IPS-18a (cell line): Measurements from ENCODE around the gene DTNB.
"Not testable (repeated sequence)": the region's sequence is repeated elsewhere in the genome, so short reads cannot be mapped to it uniquely, and the experiment has no call there.

Source experiments
- H3K27ac ChIP-seq: one replicate; pipeline ENCODE4 v1.5.1; 2013; ENCODE audit warnings: low read length
- H3K27me3 ChIP-seq: one replicate; pipeline ENCODE4 v1.6.1; 2013; ENCODE audit warnings: mild to moderate bottlenecking, low read length; ENCODE audit not compliant: control insufficient read depth, insufficient read depth
- H3K36me3 ChIP-seq: one replicate; pipeline ENCODE4 v1.6.1; 2013; ENCODE audit warnings: low read depth, low read length; ENCODE audit not compliant: control insufficient read depth
- H3K4me1 ChIP-seq: one replicate; pipeline ENCODE4 v1.6.1; 2013; ENCODE audit warnings: low read depth, low read length; ENCODE audit not compliant: control insufficient read depth
- H3K4me3 ChIP-seq: one replicate; pipeline ENCODE4 v1.5.1; 2013; ENCODE audit warnings: low read length
- H3K9ac ChIP-seq: one replicate; pipeline ENCODE4 v1.6.1; 2013; ENCODE audit warnings: mild to moderate bottlenecking, low read length, moderate library complexity
- H3K9me3 ChIP-seq: one replicate; pipeline ENCODE4 v1.6.1; 2013; ENCODE audit warnings: low read depth, low read length; ENCODE audit not compliant: control insufficient read depth

Gene DTNB

DNA sequence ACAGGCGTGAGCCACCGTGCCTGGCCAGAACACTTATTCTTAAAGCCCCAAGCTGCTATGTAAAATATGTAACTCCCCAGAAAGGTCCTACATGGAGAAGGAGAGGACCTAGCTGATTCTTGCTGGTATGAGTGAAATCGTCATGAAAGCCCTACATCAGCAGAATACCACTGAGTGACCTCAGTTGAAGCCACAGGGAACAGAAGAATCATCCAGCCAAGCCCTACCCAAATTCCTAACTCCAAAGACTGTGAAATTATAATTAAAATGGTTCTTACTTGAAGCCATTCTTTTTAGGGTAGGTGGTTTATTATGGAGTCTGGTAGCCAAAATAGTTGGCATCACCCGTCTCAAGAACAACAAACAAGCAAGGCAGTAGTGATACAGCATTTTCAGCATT lies 4.5 kb upstream of the DTNB start:
- Histone ChIP-seq H3K4me1 (no peaks in the 10 kb centered on the region), H3K4me3 (no peak overlapping the region), H3K36me3 (no peaks in the 10 kb centered on the region), H3K27ac (no peak overlapping the region), H3K9me3 (no peaks in the 10 kb centered on the region), H3K9ac (no peak overlapping the region), H3K27me3 (peaks cover 25% of the 10 kb centered on the region)

DNA sequence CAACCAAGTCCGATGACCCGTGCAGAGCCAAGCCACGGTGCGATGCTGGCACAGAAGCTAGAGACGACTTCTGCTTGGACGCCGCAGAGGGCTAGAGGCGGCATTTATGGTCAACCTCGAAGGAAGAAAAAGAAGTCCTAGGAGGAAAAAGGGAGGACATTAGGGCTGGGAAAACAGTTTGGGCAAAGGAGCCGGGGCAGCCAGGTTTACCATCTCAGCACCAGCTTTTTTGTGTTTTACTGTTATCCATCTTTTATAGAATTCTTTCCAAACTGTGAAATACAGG lies 643 bp upstream of the DTNB start:
- H3K4me1 ChIP-seq = peaks cover 25% of the 10 kb centered on the region
- H3K9me3 ChIP-seq = no peaks in the 10 kb centered on the region
- H3K36me3 ChIP-seq = no peaks in the 10 kb centered on the region
- H3K9ac ChIP-seq = peak overlapping the region; percentile 56
- no peak overlapping the region for H3K27ac ChIP-seq
- peaks cover 37% of the 10 kb centered on the region for H3K27me3 ChIP-seq
- H3K4me3 ChIP-seq = peak overlapping the region; percentile 71

DNA sequence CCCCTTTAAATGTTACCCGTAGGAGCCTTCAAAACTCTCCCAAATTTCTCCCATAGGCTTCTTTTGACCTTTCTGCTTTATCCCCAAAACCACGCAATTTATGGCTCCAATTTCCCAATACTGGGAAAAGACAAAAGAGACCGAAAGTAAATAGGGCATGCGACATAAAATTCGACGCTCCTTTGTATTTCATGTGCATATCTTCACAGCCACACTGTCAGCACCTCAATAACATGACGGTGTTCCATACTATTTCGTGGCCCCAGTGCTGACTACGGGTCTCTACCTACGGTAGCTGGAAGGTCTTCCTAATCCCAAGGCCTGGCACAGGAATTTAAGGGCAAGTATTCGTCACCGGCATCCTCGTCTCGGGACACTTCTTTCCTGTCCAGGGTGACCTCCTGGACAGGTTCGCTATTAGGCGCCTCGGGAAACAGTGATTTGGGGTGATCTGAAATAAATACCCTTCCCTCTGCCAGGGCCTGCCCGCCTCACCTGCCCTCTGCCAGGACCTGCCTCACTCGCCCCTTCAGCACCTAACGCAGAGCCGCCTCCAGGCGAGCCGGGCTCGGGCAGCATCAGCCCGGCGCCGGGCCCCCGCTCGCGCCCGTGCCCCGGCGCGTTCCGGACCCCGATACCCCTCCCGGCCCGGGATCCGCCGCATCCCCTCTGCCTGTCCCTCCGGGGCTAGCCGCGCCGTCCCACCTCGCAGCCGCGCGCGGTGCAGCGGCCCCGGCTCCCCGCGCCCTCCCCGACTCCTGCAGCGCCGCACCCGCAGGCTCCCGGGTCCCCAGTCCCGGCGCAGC lies 680 bp downstream of the DTNB start:
- H3K27me3 ChIP-seq = peaks cover 37% of the 10 kb centered on the region
- H3K9me3 ChIP-seq = no peaks in the 10 kb centered on the region
- peak overlapping the region; percentile 93 for H3K4me3 ChIP-seq
- H3K9ac ChIP-seq = peak overlapping the region; percentile 50
- no peaks in the 10 kb centered on the region for H3K36me3 ChIP-seq
- H3K4me1 ChIP-seq = peaks cover 28% of the 10 kb centered on the region
- H3K27ac ChIP-seq = peak overlapping the region; percentile 18

DNA sequence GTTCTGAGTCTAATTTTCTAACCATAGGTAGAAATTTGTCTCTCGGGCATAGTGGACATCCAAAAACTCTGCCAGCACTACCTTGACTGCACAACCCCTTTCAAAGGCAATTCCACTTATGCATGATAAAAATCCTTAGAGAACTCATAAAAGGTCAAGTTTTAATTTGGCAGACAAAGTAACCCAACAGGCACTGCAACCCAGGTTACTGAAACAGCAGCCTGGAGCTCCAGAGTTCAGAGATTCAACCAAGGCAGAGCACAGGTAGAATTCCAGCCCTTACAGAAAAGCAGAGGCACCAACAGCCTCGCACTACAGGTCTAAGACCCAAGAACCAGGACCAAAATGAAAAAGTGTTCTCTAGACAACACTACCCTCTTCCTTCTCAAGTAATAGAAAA lies 1.8 kb downstream of the DTNB start:
- Histone ChIP-seq H3K36me3 (no peaks in the 10 kb centered on the region), H3K4me1 (peaks cover 28% of the 10 kb centered on the region), H3K9me3 (no peaks in the 10 kb centered on the region), H3K27ac (no peak overlapping the region), H3K4me3 (peak overlapping the region; percentile 93), H3K27me3 (peaks cover 37% of the 10 kb centered on the region), H3K9ac (no peak overlapping the region)

DNA sequence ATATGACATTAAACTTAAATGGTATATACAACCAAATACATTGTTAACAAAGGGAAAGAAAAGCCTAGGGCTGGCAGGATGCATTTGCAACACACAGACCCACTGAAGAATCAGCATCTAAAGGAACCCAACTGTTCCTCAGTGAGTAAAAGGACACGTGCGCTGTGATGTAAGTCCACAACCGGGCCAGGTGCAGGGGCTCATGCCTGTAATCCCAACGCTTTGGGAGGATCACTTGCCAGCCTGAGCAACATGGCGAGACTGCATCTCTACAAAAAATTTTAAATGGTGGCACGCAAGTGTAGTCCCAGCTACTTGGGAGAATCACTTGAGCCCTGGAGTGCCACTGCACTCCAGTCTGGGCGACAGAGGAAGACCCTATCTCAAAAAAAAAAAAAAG lies 3.9 kb downstream of the DTNB start:
- peaks cover 34% of the 10 kb centered on the region for H3K4me1 ChIP-seq
- no peak overlapping the region for H3K4me3 ChIP-seq
- H3K36me3 ChIP-seq = no peaks in the 10 kb centered on the region
- H3K9ac ChIP-seq = no peak overlapping the region
- H3K27me3 ChIP-seq = peaks cover 21% of the 10 kb centered on the region
- no peak overlapping the region for H3K27ac ChIP-seq
- H3K9me3 ChIP-seq = no peaks in the 10 kb centered on the region

DNA sequence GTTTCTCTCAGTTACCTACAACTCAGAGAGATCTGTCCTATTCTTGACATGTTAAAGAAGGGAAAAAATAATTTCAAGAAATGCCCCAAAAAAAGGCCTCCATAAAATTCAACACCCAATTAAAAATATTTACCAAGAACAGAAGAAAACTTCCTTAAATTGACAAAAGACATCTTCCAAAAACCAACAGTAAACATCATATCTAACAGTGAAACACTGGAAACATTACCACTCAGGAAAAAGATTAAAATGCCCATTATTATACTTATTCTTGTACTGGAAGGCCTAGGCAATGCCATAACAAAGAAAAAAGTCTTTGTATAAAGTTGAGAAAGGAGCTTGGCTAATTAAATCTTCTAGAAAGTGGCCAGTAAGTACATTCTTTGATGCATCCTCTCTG lies 7.2 kb downstream of the DTNB start:
- no peaks in the 10 kb centered on the region for H3K27me3 ChIP-seq
- peaks cover 29% of the 10 kb centered on the region for H3K4me1 ChIP-seq
- H3K4me3 ChIP-seq = no peak overlapping the region
- H3K9ac ChIP-seq = no peak overlapping the region
- H3K9me3 ChIP-seq = no peaks in the 10 kb centered on the region
- no peak overlapping the region for H3K27ac ChIP-seq
- no peaks in the 10 kb centered on the region for H3K36me3 ChIP-seq

DNA sequence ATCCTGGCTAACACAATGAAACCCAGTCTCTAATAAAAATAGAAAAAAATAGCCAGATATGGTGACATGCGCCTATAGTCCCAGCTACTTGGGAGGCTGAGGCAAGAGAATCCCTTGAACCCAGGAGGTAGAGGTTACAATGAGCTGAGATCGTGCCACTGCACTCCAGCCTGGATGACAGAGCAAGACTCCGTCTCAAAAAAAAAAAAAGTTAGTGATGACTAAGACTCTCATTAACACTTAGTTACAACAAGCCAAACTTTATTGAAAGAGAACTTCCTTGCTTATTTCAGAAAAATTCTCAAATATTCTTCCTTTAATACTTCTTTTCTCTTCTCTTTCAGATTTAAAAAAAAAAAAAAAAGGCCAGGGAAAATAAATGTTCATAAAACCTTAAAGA lies 7.9 kb downstream of the DTNB start:
- H3K9ac ChIP-seq, H3K27me3 ChIP-seq, H3K27ac ChIP-seq, H3K4me3 ChIP-seq, H3K36me3 ChIP-seq, H3K9me3 ChIP-seq: not testable (repeated sequence)
- peaks cover 27% of the 10 kb centered on the region for H3K4me1 ChIP-seq

DNA sequence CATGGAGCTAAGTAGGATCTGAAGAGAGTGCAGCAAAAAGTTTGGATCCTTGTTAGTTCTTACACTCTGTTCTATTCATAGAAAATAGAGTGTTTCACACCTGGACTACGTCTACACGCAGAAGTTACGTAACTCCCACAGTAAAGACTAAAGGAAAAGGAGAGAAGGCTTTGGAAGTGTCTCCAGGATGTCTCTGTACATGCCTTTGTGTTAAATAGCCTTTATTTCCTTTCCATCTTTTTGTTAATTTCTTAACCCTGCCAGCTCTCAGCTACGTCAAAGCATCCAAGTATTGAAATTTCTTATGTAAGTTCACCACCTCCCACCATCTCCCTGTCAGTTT lies 8.4 kb downstream of the DTNB start:
- Histone ChIP-seq H3K27me3 (no peaks in the 10 kb centered on the region), H3K4me1 (peaks cover 22% of the 10 kb centered on the region), H3K4me3 (no peak overlapping the region), H3K36me3 (no peaks in the 10 kb centered on the region), H3K9ac (no peak overlapping the region), H3K27ac (peak overlapping the region; percentile 6), H3K9me3 (no peaks in the 10 kb centered on the region)

DNA sequence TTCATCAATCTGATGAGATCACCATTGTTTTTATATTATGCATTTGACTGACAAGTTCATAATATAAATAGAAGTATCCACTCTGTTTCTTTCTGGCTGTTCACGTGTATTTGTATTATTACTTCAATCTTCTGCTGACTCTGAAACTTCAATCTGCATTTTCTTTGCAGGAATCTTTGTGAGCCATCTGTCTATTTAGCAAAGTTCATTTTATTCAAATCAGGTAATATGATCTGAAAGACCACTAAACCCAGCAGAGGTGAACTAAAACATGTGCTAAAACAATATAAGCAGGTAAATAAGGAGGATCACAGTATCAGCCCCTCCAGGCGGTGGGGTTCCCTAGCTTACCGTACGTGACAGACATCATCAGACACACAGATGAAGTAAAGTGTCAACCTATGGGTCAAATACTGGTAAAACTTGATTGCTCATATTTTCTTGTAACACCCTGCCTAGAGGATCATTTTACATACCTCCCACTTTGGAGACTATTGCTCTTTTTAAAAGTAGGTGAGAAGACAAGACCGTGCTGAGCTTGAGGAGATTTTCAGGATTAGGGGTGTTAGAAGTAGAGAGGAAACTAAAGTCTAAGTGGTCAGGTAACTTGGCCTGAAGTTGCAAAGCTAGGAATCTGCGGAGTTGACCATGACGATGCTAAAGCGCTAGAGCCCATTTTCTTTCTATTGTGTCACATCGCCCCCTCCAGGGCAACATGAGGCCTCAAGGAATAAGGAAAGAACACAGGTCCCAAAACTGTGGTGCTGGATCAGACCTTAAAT lies 9.0 kb downstream of the DTNB start:
- Histone ChIP-seq H3K27ac (no peak overlapping the region), H3K9ac (peak overlapping the region; percentile 14), H3K36me3 (no peaks in the 10 kb centered on the region), H3K4me3 (no peak overlapping the region), H3K9me3 (no peaks in the 10 kb centered on the region), H3K4me1 (peaks cover 17% of the 10 kb centered on the region), H3K27me3 (no peaks in the 10 kb centered on the region)

DNA sequence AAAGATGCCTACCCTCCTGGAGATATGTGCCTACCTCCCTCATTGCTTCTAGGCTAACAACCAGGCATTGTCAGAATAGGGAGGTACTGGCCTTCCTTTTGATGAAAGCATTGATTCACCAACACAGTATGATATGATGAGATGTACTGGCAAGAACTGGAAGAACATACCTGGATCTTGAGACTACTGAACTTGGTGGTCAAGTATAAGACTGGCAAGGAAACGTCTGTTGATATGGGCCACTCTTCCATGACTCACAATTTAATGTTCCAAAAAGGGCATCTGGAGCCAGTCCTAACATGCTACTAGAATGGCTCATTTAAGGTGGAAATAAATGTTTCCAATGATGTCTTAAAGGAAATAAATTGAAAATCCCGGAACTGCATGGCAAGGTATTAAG lies 18.1 kb downstream of the DTNB start:
- H3K27me3 ChIP-seq = no peaks in the 10 kb centered on the region
- H3K4me3 ChIP-seq = no peak overlapping the region
- H3K36me3 ChIP-seq = peaks cover 8% of the 10 kb centered on the region
- no peaks in the 10 kb centered on the region for H3K9me3 ChIP-seq
- H3K27ac ChIP-seq = no peak overlapping the region
- H3K9ac ChIP-seq = no peak overlapping the region
- H3K4me1 ChIP-seq = no peaks in the 10 kb centered on the region

DNA sequence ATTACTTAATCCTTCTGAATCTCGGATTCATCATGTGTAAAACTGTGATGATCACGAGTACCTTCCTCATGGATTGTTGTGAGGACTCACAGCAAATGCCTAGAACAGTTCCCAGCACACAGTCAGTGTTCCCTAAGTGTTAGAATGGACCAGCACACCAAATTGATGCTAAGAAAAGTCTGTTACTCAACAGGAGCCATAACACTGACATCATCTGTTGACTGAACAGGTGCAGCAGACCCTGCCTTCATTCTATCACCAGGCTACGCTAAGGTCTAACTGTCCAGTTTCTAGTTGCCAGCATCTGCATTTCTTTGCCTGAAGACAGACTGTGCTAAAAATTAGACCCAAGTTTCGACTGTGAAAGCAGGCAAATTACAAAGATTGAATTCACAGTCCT lies 18.6 kb downstream of the DTNB start:
- Histone ChIP-seq H3K27me3 (no peaks in the 10 kb centered on the region), H3K9ac (no peak overlapping the region), H3K4me3 (no peak overlapping the region)

More for the DNA sequence above, 18.6 kb downstream of the DTNB start:
- Histone ChIP-seq H3K36me3 (peaks cover 8% of the 10 kb centered on the region), H3K4me1 (no peaks in the 10 kb centered on the region), H3K27ac (no peak overlapping the region), H3K9me3 (no peaks in the 10 kb centered on the region)
